Coronary artery (tissue), 2 donors: ENCODE data around the gene CD209.
"Not testable (repeated sequence)": the region's sequence is repeated elsewhere in the genome, so short reads cannot be mapped to it uniquely, and the experiment has no call there.

Source experiments
- DNase-seq: peaks from one replicate; pipeline ENCODE4 v3.0.0-alpha.2; 2017; ENCODE audit warnings: low spot score
- H3K27ac ChIP-seq, 2 donors: fragments of 200-600 bp; sonication (generic); one replicate each; pipeline ENCODE4 v1.5.1; 2016 to 2019
- H3K4me3 ChIP-seq: fragments of 200-600 bp; sonication (generic); 2 replicates; pipeline ENCODE4 v1.5.1; 2016; ENCODE audit warnings: mild to moderate bottlenecking, moderate library complexity
- CTCF ChIP-seq: fragments of 200-600 bp; sonication (generic); IDR thresholded peaks from one replicate; pipeline ENCODE4 v1.5.1; 2019; ENCODE audit warnings: antibody characterized with exemption

The CD209 gene

GRCh38 chr19:7767487-7767886 lies 20.2 kb upstream of the CD209 start:
- Histone ChIP-seq H3K27ac (no peak overlapping the region), H3K4me3 (no peak overlapping the region)
- no peak for DNase-seq
- no peak for TF ChIP-seq CTCF

DNA sequence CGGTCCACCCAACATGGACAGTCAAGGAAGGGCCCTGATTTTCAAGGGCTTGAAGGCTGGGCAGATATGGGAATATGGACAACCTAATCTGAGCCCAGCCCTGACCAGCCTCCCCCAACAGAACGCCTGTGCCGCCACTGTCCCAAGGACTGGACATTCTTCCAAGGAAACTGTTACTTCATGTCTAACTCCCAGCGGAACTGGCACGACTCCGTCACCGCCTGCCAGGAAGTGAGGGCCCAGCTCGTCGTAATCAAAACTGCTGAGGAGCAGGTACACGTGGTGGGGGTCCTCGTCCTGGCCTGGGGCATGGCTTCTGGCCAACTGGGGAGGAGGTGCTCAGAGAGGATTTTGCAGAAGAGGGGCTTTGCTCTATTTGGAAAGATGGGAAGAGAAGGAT lies 19.2 kb upstream of the CD209 start:
- no peak for TF ChIP-seq CTCF
- Histone ChIP-seq H3K4me3 (no peak overlapping the region), H3K27ac (no peak overlapping the region)
- DNase-seq: no peak

- DNase-seq, H3K4me3 ChIP-seq, H3K27ac ChIP-seq: not testable (repeated sequence)
Measured at GRCh38 chr19:7765043-7765442, 17.7 kb upstream of the CD209 start.

DNA sequence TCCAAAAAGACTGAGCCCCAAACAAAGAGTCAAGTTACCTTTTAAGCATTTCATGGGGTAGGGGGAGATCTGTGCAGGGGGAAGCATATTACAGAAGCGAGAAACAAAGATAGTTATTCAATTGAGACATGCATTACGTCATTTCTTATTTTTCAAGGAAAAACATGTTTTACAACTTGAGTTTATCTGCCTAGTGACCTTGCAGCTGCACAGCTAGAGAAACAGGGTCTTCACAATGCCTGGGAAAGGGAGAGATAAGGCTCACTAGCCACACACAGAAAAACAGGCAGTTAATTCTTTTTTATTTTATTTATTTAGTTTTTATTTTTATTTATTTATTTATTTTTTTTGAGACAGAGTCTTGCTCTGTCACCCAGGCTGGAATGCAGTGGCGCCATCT lies 16.8 kb upstream of the CD209 start:
- H3K27ac ChIP-seq, H3K4me3 ChIP-seq, DNase-seq: not testable (repeated sequence)

DNA sequence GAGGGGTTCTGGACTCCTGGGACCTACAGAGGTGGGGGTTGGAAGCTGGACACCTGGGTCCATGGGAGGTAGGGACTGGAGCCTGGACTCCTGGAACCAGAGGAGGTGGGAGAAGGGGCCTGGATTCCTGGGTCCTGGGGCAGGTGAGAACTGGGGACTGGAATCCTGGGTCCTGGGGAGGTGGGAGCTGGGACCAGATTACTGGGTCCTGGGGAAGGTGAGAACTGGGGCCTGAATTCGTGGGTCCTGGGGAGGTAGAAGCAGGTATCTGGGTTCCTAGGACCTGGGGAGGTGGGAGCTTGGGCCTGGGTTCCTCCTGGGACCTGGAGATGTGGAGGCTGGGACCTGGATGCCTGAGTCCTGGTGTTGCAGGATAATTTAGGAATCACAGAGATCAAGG lies 16.4 kb upstream of the CD209 start:
- no peak for TF ChIP-seq CTCF
- no peak overlapping the region for H3K4me3 ChIP-seq
- no peak overlapping the region for H3K27ac ChIP-seq
- DNase-seq: no peak

GRCh38 chr19:7762719-7763293 lies 15.5 kb upstream of the CD209 start, which contains the start of gene CLEC4M:
Gene CLEC4M (plus strand): TSS chr19:7763243. CDS start chr19:7763267, 24 bp downstream.
- no peak for DNase-seq
- no peak for TF ChIP-seq CTCF
- Histone ChIP-seq H3K27ac (no peak within 1 kb of the TSS), H3K4me3 (no peak within 1 kb of the TSS)

GRCh38 chr19:7759156-7759555 lies 11.8 kb upstream of the CD209 start:
- TF ChIP-seq CTCF: no peak
- no peak overlapping the region for H3K4me3 ChIP-seq
- H3K27ac ChIP-seq: no peak overlapping the region
- no peak for DNase-seq

GRCh38 chr19:7757358-7757757 lies 10.0 kb upstream of the CD209 start:
- Histone ChIP-seq H3K4me3 (no peak overlapping the region), H3K27ac (no peak overlapping the region)
- DNase-seq: no peak
- no peak for TF ChIP-seq CTCF
